Kidney glomerular epithelial cell (primary cell): ENCODE measurements around the gene C12orf57.
"Not testable (repeated sequence)": the region's sequence is repeated elsewhere in the genome, so short reads cannot be mapped to it uniquely, and the experiment has no call there.

Experiments
- DNase-seq: peaks from one replicate; lab custom pipeline; 2025; lab: John Stamatoyannopoulos, UW

The C12orf57 gene, protein sequence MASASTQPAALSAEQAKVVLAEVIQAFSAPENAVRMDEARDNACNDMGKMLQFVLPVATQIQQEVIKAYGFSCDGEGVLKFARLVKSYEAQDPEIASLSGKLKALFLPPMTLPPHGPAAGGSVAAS

DNA sequence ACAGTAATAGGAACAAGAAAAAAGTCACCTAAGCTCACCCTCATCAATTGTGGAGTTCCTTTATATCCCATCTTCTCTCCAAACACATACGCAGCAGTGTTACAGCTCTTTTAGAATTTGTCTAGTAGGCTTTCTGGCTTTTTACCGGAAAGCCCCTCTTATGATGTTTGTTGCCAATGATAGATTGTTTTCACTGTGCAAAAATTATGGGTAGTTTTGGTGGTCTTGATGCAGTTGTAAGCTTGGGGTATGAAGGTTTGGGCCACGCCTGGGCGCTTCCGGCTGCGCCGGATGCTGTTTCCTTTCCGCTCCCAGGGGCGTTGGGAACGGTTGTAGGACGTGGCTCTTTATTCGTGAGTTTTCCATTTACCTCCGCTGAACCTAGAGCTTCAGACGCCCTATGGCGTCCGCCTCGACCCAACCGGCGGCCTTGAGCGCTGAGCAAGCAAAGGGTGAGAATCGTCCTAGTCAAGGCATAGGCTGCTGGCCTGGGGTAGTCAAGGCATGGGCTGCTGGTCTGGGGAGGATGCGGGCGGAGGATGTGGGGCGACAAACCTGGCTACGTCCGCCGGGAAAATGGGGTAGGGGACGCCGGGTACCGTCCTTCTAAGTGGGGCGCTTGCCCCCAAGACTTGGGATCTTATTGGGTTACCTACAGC lies at the start of gene C12orf57, which contains the start of gene RNU7-1:
TSS of gene C12orf57 (plus strand) at position 301 of the 659 bp plus-strand sequence. CDS start at position 401, 100 bp downstream.
TSS of gene RNU7-1 (plus strand) at position 95 of the 659 bp plus-strand sequence.
- DNase-seq: peak; percentile 95

DNA sequence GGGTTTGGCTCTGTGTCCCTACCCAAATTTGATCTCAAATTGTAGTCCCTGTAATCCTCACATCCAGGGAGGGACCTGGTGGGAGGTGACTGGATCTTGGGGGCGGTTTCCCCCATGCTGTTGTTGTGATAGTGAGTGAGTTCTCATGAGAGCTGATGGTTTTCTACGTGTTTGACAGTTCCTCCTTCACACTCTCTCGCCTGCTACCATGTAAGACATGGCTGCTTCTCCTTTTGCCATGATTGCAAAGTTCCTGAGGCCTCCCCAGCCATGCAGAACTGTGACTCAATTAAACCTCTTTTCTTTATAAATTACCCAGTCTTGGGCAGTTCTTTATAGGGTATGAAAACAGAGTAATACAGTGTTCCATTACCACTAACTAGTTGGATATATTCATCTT lies 49.5 kb upstream of the C12orf57 start:
- no peak for DNase-seq

DNA sequence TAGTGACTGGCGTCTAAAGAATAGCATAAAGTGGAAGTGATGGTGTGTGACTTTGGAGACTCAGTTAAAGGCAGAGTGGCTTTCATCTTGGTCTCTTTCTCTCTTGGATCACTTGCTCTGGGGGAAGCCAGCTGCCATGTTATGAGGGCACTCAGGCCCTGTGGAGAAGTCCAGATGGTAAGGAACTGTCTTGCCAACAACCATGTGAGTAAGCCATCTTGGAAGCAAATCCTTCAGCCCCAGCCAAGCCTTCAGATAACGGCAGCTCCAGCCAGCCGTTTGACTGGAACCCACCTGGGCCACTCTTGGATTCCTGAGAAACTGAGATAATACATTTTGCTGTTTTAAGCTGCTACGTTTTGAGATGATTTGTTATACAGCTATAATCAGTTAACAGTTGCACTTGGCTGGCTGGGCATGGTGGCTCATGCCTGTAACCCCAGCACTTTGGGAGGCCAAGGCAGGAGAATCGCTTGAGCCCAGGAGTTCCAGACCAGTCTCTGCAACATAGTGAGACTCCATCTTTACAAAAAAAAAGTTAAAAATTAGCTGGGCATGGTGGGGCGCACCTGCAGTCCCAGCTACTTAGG lies 46.9 kb upstream of the C12orf57 start:
- no peak for DNase-seq

GRCh38 chr12:6899427-6899826 lies 44.4 kb upstream of the C12orf57 start:
- no peak for DNase-seq

DNA sequence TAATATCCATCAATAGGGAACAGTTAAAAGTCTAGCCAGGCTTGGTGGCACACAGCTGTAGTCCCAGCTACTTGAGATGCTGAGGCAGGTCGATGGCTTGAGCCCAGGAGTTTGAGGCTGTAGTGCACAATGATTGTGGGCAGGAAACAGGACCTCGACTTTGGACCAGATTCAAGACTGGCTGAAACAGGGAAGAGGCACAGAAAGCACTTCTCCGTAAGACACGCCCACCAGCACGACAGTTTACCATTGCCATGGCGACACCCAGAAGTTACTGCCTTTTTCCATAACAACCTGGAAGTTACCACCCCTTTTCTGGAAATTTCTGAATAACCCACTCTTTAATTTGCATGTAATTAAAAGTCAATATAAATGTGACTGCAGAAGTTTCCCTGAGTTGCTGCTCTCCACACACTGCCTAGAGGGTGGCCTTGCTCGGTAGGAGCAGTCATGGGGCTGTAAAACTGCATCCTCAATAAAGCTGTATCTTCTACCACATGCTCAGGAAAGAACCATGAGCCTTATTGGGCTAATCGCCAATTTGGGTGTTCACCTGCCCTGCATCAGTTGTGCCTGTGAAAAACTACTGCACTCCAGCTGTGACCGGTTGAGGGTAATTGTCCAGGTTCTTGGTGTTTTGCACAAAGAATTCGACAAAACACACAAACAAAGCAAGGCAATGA lies 43.8 kb upstream of the C12orf57 start:
- no peak for DNase-seq

DNA sequence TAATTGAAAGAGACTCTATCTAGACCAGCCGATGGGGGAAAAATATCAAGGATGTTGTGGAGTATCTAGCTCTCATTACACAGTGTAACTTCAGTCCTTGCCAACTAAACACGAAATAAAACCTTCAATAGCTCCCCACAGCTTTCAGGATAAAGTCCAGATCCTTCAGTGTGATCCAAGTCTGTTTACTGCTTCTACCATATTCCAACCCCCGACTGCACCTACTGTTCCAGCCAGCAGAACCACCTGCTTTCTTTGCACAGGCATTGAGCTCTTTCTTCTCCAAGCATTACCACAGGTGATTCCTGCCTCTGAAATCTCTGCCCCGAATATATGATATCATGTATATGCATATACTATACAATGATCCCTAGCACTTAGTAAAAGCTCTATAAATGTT lies 41.4 kb upstream of the C12orf57 start:
- no peak for DNase-seq

DNA sequence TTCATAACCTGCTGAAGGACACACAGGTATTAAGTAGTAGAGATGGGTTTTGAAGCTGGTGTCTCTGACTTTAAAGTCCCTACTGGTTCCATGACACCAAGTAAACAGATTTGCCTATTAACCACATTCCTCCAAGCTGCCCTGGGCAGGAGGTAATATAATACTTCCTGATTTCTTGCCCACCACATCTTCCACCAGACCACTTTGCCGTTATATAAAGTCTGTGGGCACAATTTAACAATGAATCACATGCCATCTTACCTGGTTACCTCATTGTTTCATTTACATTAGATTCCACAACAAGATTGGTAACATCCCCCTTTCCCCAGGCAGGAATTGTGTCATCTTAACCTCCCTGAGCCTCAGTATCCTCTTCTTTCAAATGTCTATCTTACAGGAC lies 40.1 kb upstream of the C12orf57 start:
- no peak for DNase-seq

DNA sequence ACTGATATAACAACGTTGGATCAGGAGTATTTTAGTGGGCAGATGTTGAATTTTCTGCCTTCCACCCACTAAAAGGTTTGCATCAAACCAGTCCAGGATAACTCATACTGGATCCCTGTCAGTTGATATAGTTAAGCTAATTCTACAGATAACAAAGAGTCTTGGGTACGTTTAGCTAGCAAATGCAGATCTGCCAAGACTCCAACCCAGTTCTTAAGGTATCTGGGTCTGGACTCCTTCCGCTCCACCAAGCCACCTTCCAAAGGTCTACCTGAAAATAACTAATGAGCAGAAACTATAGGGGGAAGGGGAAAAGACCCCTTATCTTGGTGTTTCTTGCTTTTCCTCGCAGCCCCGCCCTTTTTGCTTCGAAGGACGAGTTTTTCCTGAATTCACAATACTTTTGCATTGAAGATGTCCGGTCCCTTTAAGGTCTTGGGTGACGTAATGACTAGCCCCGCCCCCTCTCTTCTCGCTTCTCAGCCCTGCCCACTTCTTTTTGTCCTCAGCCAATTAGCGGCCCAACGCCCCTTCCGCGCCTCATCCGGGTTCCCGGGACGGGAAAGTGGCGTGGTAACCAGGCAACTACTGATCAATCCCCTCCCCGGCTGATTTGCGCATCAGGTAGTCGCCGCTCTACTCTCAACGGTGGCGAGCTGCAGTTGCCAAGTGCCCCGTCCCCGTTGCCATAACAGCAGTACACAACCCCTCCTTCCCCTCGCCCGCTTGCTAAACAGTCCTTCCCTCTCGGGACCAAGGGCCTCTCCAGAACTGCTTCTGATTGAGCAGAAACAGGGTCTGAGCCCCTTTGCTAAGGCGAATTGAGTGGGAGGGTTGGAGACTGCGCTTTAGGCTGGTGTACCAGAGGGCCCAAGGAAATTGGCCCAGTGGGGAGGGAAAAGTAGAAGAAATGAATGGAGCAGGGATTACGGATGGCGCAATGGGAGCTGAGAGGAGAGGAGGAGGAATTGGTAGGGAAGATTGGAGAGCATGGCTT lies 39.2 kb upstream of the C12orf57 start, which contains the start of gene LRRC23:
TSS of gene LRRC23 (plus strand) at position 543 of the 997 bp plus-strand sequence. CDS start 812 bp downstream, outside the sequence.
- DNase-seq: peak; percentile 96

GRCh38 chr12:6905414-6906040 lies 38.3 kb upstream of the C12orf57 start:
- DNase-seq: no peak

- not testable (repeated sequence) for DNase-seq
Measured at GRCh38 chr12:6908141-6908540, 35.7 kb upstream of the C12orf57 start.

- no peak for DNase-seq
Measured at GRCh38 chr12:6909421-6910145, 34.2 kb upstream of the C12orf57 start.

DNA sequence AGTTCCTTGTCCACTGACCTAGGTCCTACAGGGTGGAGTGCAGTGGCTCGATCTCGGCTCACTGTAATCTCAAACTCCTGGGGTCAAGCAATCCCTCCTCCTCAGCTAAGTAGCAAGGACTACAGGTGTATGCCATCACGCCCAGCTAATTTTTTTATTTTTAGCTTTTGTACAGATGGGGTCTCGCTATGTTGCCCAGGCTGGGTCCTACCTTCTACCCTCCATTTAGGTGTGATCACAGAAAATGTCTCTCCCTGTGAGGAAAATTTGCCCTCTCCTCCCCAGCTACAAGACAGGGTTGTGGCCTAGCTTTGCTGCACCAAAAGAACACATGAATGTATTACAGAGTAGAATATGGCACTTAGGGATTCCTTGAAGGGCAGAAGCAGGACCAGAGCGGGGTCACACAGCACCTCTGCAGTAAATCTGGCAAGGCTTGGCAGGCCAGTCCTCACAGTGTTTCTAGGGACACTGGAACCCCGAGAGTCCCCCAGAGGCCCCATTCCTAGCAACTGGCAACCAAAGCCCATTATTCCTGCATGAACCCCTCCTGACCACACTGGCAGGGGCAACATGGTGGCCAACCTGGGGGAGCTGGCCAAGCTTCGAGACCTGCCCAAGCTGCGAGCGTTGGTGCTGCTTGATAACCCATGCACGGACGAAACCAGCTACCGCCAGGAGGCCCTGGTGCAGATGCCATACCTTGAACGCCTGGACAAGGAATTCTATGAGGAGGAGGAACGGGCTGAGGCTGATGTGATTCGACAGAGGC lies 31.5 kb upstream of the C12orf57 start:
- DNase-seq: no peak

DNA sequence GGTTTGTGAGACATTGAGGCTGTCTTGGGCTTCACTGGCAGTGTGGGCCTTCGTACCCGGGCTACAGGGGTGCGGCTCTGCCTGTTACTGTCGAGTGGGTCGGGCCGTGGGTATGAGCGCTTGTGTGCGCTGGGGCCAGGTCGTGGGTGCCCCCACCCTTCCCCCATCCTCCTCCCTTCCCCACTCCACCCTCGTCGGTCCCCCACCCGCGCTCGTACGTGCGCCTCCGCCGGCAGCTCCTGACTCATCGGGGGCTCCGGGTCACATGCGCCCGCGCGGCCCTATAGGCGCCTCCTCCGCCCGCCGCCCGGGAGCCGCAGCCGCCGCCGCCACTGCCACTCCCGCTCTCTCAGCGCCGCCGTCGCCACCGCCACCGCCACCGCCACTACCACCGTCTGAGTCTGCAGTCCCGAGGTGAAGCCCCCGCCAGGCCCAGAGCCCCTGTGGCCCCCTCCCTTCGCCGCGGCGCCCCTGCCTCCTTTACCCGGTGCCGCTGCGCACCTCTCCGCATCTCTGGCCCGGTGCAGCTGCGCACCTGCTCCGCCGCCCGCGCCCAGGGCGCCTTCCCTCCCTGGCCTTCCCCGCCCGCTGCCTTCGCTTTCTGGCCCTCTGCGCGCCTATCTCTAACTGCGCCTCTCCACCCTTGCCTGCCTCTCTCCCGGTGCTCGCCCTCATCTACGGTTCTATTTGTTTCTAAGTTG lies 29.4 kb upstream of the C12orf57 start, which contains the start of gene ENO2:
TSS of gene ENO2 (plus strand) at position 335 of the 701 bp plus-strand sequence. CDS start 1,253 bp downstream, outside the sequence.
- peak; percentile 65 for DNase-seq

- no peak for DNase-seq
Measured at GRCh38 chr12:6914947-6915788, 28.7 kb upstream of the C12orf57 start.

DNA sequence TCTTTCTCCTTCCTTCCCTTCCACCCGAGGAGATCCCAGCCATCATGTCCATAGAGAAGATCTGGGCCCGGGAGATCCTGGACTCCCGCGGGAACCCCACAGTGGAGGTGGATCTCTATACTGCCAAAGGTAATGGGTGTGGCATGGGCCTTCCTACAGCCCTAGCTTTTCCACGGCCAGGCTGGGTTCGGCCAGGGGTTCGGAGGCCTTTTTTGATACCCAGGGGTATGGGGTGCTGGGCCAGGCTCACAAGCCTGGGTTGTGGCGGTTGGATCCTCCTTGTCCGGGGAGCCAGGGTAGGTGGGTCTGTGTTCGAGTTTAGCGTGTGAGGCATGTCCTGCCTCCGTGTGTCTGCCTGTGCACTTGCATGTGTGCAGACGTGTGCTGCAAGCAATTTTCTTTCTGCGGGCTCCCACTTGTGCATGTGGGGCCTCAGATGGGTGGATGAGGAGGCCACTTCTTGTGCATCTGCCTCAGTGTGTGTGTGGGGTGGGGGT lies 28.0 kb upstream of the C12orf57 start:
- DNase-seq: no peak

DNA sequence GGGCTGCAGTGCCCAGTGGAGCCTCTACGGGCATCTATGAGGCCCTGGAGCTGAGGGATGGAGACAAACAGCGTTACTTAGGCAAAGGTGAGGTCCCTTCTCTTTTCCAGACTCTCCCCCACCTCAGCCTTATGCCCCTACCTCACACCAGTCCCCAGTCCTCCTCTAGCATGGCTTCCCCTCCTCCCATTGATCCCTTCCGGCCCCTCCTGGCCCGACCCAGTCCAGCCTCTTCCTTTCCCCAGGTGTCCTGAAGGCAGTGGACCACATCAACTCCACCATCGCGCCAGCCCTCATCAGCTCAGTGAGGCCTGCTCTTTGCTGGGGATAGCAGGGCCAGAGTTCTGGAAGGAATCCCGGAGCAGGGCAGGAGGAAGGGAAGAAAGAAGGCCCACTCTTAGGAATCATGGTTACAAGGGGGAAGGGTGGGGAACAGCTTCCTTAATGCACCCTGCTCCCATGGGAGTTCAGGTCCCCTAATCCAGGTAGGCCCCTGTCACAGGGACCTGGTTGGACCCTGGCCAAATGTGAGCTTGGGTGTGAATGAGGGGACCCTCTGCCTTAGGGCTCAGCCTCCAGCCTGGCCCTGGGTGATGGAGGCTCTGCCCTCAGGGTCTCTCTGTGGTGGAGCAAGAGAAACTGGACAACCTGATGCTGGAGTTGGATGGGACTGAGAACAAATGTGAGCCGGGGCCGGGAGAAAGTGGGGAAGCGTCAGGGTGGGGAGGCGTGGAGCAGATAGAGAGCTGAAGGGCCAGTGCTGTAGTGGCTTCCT lies 27.2 kb upstream of the C12orf57 start:
- no peak for DNase-seq
